ENCODE measurements around the gene CD163. TPM values are rescaled to one million over a fixed set of nuclear protein-coding genes. Genes with fewer than 3 reads are reported as not detected.

The CD163 gene
- total RNA-seq, 1 donor from 2014 or later: not detected

DNA sequence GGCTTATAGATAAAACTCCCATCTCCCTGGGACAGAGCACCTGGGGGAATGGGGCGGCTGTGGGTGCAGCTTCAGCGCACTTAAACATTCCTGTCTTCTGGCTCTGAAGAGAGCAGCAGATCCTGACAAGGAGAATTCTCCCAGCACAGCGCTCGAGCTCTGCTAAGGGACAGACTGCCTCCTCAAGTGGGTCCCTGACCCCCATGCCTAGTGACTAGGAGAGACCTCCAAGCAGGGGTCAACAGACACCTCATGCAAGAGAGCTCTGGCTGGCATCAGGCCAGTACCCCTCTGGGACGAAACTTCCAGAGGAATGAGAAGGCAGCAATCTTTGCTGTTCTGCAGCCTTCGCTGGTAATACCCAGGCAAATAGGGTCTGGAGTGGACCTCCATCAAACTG is 31.5 kb downstream of the CD163 start:
- Histone ChIP-seq H4K20me1 (ENCODE audit: insufficient read depth, low read length) (no peaks in the 10 kb centered on the region), H3K27ac (ENCODE audit: low read depth, low read length) (no peak overlapping the region), H2AFZ (ENCODE audit: low read depth, low read length) (no peak overlapping the region), H3K4me1 (ENCODE audit: insufficient read depth, low read length) (no peaks in the 10 kb centered on the region), H3K4me3 (ENCODE audit: insufficient read depth, low read depth, low read length) (no peak overlapping the region), H3K9ac (ENCODE audit: low read length) (no peak overlapping the region), H3K79me2 (ENCODE audit: insufficient read depth, low read length) (no peaks in the 10 kb centered on the region), H3K9me3 (ENCODE audit: insufficient read depth, low read depth, low read length) (no peaks in the 10 kb centered on the region), H3K27me3 (ENCODE audit: insufficient read depth, low read length) (no peaks in the 10 kb centered on the region), H3K4me2 (ENCODE audit: low read length) (no peak overlapping the region), H3K36me3 (ENCODE audit: insufficient read depth, low read length) (no peaks in the 10 kb centered on the region)
- H3K4me3 Mint-ChIP-seq (ENCODE audit: unreplicated experiment): no peak overlapping the region
- H3K27me3 Mint-ChIP-seq (ENCODE audit: low read depth, unreplicated experiment): no peaks in the 10 kb centered on the region
- DNase-seq (ENCODE audit: low read depth) (no peak), FAIRE-seq (no peak)
- no peaks in the 10 kb centered on the region for H3K4me1 Mint-ChIP-seq (ENCODE audit: low read depth, unreplicated experiment)
- TF ChIP-seq EZH2 (IDR thresholded peaks at IDR 0.05; ENCODE audit: insufficient read depth, low read length): no peak
- TF ChIP-seq, protein P1, sequence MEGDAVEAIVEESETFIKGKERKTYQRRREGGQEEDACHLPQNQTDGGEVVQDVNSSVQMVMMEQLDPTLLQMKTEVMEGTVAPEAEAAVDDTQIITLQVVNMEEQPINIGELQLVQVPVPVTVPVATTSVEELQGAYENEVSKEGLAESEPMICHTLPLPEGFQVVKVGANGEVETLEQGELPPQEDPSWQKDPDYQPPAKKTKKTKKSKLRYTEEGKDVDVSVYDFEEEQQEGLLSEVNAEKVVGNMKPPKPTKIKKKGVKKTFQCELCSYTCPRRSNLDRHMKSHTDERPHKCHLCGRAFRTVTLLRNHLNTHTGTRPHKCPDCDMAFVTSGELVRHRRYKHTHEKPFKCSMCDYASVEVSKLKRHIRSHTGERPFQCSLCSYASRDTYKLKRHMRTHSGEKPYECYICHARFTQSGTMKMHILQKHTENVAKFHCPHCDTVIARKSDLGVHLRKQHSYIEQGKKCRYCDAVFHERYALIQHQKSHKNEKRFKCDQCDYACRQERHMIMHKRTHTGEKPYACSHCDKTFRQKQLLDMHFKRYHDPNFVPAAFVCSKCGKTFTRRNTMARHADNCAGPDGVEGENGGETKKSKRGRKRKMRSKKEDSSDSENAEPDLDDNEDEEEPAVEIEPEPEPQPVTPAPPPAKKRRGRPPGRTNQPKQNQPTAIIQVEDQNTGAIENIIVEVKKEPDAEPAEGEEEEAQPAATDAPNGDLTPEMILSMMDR (IDR thresholded peaks at IDR 0.05; ENCODE audit: insufficient read depth, low read depth, low read length): no peak
- peaks cover 2% of the 10 kb centered on the region for H3K36me3 Mint-ChIP-seq (ENCODE audit: low read depth, unreplicated experiment)
- peaks cover 7% of the 10 kb centered on the region for H3K9me3 Mint-ChIP-seq (ENCODE audit: unreplicated experiment)
- H3K27ac Mint-ChIP-seq (ENCODE audit: unreplicated experiment): no peak overlapping the region

DNA sequence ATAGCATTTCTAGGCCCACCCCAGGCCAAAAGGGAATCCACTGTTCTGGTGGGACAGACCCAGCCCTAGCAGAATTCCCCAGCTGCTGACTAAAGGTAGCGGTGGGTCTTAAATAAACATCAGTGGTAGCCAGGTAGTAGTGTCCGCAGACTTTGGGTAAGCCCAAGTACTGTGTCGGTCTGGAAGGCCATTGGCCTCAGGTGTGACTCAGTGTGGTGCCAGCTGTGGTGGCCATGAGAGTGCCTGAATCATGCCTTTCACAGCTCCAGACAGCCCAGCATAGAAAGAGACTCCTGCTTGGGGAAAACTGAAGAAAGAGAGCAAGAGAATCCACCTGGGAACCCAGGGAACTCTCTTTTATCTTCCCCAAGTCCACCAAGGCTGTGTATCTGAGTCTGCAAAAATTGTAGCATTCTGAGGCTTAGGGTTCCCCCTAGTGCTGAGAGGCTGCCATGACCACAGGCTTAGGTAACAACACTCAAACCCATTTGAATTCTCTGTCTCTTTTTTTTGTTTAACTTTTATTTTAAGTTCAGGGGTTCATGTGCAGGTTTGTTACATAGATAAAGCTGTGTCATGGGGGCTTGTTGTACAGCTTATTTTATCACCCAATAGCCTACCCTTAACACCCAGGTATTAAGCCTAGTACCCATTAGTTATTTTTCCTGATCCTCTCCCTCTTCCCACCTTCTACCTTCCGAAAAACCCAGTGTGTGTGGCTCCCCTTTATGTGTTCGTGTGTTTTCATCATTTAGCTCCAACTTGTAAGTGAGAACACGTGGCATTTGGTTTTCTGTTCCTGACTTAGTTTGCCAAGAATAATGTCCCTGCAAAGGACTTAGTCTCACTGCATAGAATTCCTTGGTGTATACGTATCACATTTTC is 43.0 kb downstream of the CD163 start:
- Histone ChIP-seq H3K36me3 (ENCODE audit: insufficient read depth, low read length) (no peaks in the 10 kb centered on the region), H3K9ac (ENCODE audit: low read length) (no peak overlapping the region), H3K4me2 (ENCODE audit: low read length) (no peak overlapping the region), H3K27ac (ENCODE audit: low read depth, low read length) (no peak overlapping the region), H4K20me1 (ENCODE audit: insufficient read depth, low read length) (no peaks in the 10 kb centered on the region), H3K4me3 (ENCODE audit: insufficient read depth, low read depth, low read length) (no peak overlapping the region), H3K9me3 (ENCODE audit: insufficient read depth, low read depth, low read length) (no peaks in the 10 kb centered on the region), H3K79me2 (ENCODE audit: insufficient read depth, low read length) (no peaks in the 10 kb centered on the region), H2AFZ (ENCODE audit: low read depth, low read length) (no peak overlapping the region), H3K4me1 (ENCODE audit: insufficient read depth, low read length) (no peaks in the 10 kb centered on the region), H3K27me3 (ENCODE audit: insufficient read depth, low read length) (no peaks in the 10 kb centered on the region)
- Mint-ChIP-seq H3K4me3 (ENCODE audit: unreplicated experiment) (no peak overlapping the region), H3K27me3 (ENCODE audit: low read depth, unreplicated experiment) (no peaks in the 10 kb centered on the region), H3K36me3 (ENCODE audit: low read depth, unreplicated experiment) (no peaks in the 10 kb centered on the region), H3K4me1 (ENCODE audit: low read depth, unreplicated experiment) (no peaks in the 10 kb centered on the region), H3K27ac (ENCODE audit: unreplicated experiment) (no peak overlapping the region), H3K9me3 (ENCODE audit: unreplicated experiment) (peaks cover 1% of the 10 kb centered on the region)
- TF ChIP-seq EZH2 (IDR thresholded peaks at IDR 0.05; ENCODE audit: insufficient read depth, low read length): no peak
- TF ChIP-seq, protein P1 (IDR thresholded peaks at IDR 0.05; ENCODE audit: insufficient read depth, low read depth, low read length): peak; percentile 92
- DNase-seq (ENCODE audit: low read depth): no peak
- no peak for FAIRE-seq

DNA sequence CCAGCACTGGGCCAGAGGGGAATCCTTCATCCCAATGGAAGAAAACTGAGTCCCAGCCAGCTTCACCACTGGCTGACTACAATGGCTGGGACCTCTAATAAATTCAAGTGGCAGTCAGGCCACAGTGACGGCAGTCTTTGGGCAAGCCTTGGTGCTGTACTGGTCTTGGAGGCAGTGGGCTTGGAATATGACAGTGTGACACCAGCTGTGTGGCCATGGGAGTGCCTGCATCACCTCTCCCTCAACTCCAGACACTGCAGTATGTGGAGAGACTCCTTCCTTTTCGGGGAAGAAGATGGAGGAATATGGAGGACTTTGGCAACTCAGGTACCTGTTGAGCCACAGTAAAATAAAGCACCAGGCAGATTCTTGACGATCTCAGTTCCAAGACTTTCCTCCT is 43.6 kb downstream of the CD163 start:
- H3K27me3 ChIP-seq (ENCODE audit: insufficient read depth, low read length): no peaks in the 10 kb centered on the region
- TF ChIP-seq EZH2 (IDR thresholded peaks at IDR 0.05; ENCODE audit: insufficient read depth, low read length): no peak
- TF ChIP-seq, protein P1 (IDR thresholded peaks at IDR 0.05; ENCODE audit: insufficient read depth, low read depth, low read length): no peak
- DNase-seq (ENCODE audit: low read depth) (no peak), FAIRE-seq (no peak)
- H3K4me1 ChIP-seq (ENCODE audit: insufficient read depth, low read length): no peaks in the 10 kb centered on the region
- no peaks in the 10 kb centered on the region for H4K20me1 ChIP-seq (ENCODE audit: insufficient read depth, low read length)
- Mint-ChIP-seq H3K36me3 (ENCODE audit: low read depth, unreplicated experiment) (no peaks in the 10 kb centered on the region), H3K27me3 (ENCODE audit: low read depth, unreplicated experiment) (no peaks in the 10 kb centered on the region), H3K27ac (ENCODE audit: unreplicated experiment) (no peak overlapping the region), H3K4me1 (ENCODE audit: low read depth, unreplicated experiment) (no peaks in the 10 kb centered on the region), H3K9me3 (ENCODE audit: unreplicated experiment) (peaks cover 1% of the 10 kb centered on the region), H3K4me3 (ENCODE audit: unreplicated experiment) (no peak overlapping the region)
- no peaks in the 10 kb centered on the region for H3K36me3 ChIP-seq (ENCODE audit: insufficient read depth, low read length)
- H3K4me2 ChIP-seq (ENCODE audit: low read length): no peak overlapping the region
- no peaks in the 10 kb centered on the region for H3K9me3 ChIP-seq (ENCODE audit: insufficient read depth, low read depth, low read length)
- H3K4me3 ChIP-seq (ENCODE audit: insufficient read depth, low read depth, low read length): no peak overlapping the region
- no peaks in the 10 kb centered on the region for H3K79me2 ChIP-seq (ENCODE audit: insufficient read depth, low read length)
- no peak overlapping the region for H3K9ac ChIP-seq (ENCODE audit: low read length)
- no peak overlapping the region for H2AFZ ChIP-seq (ENCODE audit: low read depth, low read length)
- H3K27ac ChIP-seq (ENCODE audit: low read depth, low read length): no peak overlapping the region

Measured in astrocyte (in vitro differentiated cells and primary cell).